HL-60/S4 (cell line): Measurements from ENCODE around the gene KLHL28.
"Not testable (repeated sequence)": the region's sequence is repeated elsewhere in the genome, so short reads cannot be mapped to it uniquely, and the experiment has no call there.

ENCODE experiments used
- in situ Hi-C: fragments of 300-500 bp; cut with MboI; formaldehyde crosslinking; loops from 2 replicates; pipeline ENCODE4 v1.14.3; 2022; ENCODE audit warnings: low sequenced_read_pairs

The KLHL28 gene

DNA sequence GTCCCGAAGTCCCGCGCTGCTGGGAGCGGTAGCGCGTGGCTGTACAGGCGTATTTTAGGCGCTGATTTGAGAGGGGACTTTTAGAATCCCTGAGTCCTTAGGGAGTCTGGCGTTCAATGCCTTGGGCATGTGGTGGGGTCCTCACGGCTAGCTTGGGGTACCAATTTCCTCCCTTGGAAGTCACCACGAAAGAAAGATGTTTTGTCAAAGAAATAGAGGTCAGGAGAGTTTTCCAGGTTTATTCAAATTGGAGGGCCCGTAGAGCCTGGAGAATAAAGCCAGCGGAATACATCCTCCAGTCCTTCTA, 63.9 kb downstream of the KLHL28 start:
- in situ Hi-C loops, result no loop called here

DNA sequence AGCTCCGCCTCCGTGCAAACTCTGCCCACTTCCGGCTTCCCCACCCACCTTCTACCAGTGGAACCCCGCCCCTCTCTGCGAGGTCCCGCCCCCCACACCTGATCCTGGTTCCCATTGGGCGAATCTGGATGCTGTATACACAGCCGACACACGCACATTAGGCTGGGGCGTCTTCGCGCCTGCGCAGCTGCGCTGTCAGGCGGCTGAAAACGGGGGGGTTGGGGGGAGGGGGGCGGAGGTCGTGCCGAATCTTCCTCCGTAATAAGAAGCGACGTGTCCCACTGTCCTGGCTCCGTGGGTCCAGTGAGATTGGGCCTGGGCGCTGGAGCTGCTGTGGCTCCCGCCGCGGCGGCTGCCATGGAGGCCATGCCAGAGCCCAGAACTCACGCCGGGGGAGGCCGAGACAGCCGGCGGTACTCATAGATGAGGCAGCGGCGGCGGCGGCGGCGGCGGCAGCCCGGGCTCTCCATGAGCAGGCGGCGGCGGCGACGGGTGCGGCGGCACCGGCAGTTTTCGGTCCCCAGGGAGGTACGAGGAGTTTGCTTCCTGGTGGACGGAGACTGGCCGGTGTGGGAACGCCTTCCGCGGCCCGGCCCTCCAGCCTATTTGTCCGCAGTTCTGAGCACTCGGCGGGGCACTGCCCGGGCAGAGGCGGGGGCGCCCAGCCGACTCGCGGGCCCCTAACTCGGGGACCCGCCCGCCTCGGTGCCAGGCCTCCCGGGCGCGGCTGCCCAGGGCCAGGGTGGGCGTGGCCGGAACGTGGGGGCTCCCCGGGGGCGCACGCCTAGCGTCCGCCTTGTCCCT, 64.5 kb downstream of the KLHL28 start:
- in situ Hi-C loops, result no loop called here

DNA sequence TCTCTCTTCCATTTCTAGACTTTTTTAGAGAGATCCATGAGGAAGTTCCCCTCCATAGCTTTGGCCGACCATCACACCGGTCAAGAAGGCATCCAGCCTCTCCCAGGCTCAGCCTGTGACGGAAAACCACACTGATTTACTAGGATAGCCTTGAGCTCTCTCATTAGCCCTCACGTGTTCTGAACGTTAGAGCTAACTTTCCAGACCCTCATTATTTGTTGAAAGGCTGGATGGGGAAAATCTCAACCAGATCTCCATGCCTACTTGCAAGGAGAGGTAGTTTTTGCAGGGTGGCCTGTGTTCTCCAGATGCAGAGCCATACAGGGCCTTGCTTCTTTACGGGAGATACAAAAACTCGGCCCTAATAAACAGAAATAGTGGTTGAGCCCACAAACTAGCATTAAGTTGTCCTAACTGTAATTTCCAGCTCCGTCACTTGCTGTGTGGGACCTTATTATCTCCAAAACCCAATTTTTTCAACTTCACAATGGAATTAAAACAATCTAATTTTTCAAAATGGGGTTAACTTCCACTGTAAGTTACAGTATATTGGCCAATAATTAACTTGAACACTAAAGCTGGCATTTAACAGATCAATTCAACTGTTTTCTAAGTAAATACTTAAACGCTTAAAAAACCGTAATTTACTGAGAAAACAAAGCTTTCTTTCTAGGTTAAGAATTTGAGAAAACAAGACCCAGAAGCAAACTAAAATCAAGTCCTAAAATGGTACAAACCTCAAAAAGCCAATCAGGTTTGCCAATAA, 65.3 kb downstream of the KLHL28 start:
- in situ Hi-C loops, result no loop called here

DNA sequence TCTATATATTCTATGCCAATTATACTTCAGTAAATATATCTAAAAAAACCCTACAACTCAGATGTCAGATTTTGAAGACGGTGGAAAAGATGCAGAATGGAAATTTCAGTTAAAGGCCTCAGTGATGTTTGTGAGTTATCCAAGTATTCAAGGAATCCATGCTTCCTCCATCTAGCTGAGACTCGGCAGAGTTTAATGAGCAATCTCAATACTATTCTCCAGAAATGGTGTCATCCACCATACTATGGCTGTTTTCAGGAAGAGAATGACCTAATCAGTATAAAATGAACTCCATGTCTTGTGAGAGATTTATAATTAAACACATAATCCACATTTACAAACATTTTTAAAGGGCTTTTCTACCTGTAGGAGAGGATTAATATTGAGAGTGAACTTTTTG, 66.0 kb downstream of the KLHL28 start:
- in situ Hi-C loops, result no loop called here

DNA sequence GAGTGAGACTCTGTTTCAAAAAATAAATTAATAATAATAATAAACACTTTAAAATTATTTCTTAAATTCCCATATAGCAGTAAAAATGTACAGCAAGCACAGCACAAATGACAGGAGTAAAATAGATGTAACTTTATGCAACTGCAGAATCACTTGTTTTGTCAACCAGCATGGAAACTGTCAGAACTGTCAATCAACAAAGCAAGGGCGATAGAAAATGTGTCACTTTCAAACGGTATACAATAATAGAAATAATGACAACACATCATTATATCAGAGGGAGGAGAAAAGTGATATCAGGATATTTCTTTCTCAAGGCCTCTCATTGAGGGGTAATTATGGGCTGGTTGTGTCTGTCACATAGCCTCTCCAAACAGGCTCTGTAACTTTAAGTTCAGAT, 68.2 kb downstream of the KLHL28 start:
- in situ Hi-C loops, result no loop called here

DNA sequence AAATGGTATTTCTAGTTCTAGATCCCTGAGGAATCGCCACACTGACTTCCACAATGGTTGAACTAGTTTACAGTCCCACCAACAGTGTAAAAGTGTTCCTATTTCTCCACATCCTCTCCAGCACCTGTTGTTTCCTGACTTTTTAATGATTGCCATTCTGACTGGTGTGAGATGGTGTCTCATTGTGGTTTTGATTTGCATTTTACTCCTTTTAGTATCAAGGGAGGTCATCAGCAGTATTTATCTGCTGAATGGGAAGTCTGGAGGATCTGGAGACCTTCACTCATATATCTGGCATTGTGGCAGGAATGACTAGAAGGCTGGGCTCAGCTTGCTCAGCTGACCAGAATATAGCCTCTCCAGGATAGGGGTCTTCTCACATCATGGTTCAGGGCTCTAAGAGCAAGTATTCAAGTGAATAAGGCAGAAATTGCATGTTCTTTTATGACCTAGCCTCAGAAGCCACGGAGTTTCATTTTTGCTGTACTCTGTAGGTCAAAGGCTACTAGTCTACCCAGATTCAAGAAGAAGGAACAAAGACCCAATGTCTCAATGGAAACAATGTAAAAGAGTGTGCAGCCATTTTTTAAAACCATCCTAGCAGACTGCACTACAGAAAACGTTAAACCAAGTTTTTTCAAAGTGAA, 69.9 kb downstream of the KLHL28 start:
- in situ Hi-C loops, result not testable (repeated sequence)

DNA sequence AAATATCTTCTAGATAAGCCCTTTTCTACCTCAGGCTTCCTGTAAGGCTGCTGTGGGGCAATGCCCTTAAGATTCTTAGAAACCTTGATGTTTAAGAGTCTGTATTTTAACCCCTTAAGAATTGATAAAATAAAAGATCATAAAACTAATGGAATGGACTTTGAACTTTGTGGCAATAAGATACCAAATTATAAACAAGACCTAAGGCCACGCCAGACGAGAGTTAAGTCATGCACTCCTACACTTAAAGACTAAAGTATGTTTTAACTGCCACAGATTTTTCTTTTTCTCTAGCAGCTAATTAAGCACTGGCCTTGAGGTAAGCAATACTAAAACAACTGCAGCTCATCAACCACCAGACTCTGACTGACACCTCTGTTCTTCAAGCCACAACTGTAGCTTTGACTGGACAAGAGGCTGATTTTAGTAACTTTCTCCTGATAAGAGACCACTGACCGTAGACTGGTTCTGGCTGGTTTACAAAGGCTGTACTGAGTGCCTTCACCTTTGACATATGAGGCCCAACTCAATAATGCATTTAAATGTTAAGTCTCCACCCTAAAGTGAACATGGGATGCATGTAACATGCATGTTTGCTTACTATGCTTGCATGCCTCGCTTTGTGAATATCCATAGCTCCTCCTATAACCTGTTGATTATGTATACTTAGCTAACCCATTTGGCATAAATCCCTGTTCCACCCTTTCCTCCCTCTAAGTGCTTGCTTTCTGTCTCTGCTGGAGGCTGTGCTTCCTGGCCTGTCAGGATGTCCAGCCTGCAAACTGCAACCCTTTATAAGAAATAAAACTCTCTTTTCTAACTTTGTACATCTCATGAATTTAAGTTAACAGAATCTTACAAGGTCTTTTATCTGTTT, 71.9 kb downstream of the KLHL28 start:
- in situ Hi-C loops, result no loop called here

DNA sequence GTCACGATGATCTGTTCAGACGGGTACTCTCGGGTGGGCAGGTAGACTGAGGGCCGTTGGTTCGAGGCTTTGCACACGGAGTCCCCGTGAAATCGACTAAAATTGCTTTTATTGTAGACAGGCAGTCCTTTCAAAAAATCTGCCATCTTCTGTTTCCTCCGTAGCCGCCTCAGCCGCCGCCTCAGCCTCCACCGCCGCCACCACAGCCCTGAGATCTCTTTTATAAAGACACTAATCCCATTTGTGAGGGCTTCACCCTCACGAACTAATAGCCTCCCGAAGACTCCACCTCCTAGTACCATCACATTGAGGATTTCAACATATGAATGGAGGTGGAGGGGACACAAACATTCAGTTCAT, 74.2 kb downstream of the KLHL28 start:
- in situ Hi-C loops, result no loop called here

DNA sequence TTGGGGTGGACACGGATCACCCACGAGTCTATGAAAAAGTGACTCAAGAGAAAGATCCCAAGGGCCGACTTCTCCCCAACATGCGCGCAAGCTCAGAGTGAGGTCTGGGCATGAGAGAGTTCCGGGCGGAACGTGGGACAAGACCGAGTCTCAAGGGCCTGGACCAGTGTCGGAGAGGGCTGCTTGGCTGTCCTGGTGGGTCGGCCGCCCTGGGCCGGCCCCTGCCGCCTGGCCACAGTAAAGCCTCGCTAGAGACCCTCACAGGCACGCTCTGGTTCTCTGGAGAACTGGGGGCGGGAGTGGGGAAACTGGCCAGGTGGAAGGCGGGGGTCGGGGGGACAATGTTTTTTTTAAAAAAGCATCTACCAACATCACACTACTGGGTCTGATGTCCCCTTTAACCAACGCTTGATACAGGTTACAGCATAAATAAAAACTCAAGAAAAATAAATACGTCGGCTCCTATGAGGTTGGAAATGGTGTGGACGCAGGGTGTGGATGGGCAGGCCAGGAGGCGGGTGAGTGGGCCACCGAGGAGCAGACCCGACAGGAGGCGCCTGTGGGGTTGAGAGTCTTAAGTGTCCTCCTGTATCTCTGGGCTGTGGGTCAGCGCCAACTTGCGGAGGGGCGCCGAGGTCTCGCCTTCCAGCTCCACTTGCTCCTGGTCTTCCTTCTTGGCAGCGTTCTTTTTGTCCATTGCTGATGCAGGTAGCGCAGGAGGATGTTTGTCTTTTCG, 74.7 kb downstream of the KLHL28 start:
- in situ Hi-C loops, result no loop called here

DNA sequence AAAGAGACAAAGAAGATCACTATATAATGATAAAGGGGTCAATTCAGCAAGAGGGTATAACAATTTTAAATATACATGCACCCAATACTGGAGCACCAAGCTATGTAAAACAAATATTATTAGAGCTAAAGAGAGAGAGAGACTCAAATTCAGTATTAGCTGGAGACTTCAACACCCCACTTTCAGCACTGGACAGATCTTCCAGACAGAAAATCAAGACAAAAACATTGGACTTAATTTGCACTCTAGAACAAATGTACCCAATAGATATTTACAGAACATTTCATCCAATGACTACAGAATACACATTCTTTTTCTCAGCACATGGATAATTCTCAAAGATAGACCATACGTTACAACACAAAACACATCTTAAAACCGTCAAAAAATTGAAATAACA, 81.0 kb downstream of the KLHL28 start:
- in situ Hi-C loops, result no loop called here
